PFSK-1 (cell line): ENCODE results near the gene BCKDK.

Source experiments
- FOXP2 ChIP-seq: optimal IDR thresholded peaks from 2 replicates; pipeline ENCODE3; 2011; ENCODE audit warnings: borderline replicate concordance, control low read depth, inconsistent platforms; ENCODE audit not compliant: insufficient read depth; ENCODE audit errors: extremely low read length, extremely low read depth
- POLR2AphosphoS5 ChIP-seq: IDR thresholded peaks from 2 replicates; pipeline ENCODE4 v1.6.1; 2012; ENCODE audit warnings: low read depth, mild to moderate bottlenecking, control low read depth, low read length, moderate library complexity
- REST ChIP-seq, 2 experiments: IDR thresholded peaks; 2 replicates each; pipeline versions ENCODE4 v1.6.1 to v1.8.0; 2011 to 2012; ENCODE audit warnings: low read depth in 2 of 2, low read length in 2 of 2, control low read depth in 1 of 2, inconsistent platforms in 1 of 2, mild to moderate bottlenecking in 1 of 2, moderate library complexity in 1 of 2; ENCODE audit not compliant: insufficient read depth in 1 of 2
- SIN3A ChIP-seq: IDR thresholded peaks from 2 replicates; pipeline ENCODE4 v1.6.1; 2012; ENCODE audit warnings: mild to moderate bottlenecking, low read length, moderate library complexity, borderline replicate concordance; ENCODE audit not compliant: insufficient read depth
- TAF1 ChIP-seq: IDR thresholded peaks from 2 replicates; pipeline ENCODE4 v1.6.1; 2012; ENCODE audit warnings: low read length, control low read depth, borderline replicate concordance; ENCODE audit not compliant: insufficient read depth

The BCKDK gene

GRCh38 chr16:31143011-31143693, 35.0 kb downstream of the BCKDK start:
- TF ChIP-seq FOXP2 (no peak), REST (IDR thresholded peaks at IDR 0.05; ENCODE audit: insufficient read depth in 1 of 2, low read depth in 2 of 2, low read length in 2 of 2) (no peak), TAF1 (no peak), POLR2AphosphoS5 (no peak), SIN3A (no peak)

GRCh38 chr16:31143694-31144148, 35.5 kb downstream of the BCKDK start:
- TF ChIP-seq REST (IDR thresholded peaks at IDR 0.05; ENCODE audit: insufficient read depth in 1 of 2, low read depth in 2 of 2, low read length in 2 of 2) (no peak), FOXP2 (no peak), SIN3A (no peak), TAF1 (no peak), POLR2AphosphoS5 (no peak)

DNA sequence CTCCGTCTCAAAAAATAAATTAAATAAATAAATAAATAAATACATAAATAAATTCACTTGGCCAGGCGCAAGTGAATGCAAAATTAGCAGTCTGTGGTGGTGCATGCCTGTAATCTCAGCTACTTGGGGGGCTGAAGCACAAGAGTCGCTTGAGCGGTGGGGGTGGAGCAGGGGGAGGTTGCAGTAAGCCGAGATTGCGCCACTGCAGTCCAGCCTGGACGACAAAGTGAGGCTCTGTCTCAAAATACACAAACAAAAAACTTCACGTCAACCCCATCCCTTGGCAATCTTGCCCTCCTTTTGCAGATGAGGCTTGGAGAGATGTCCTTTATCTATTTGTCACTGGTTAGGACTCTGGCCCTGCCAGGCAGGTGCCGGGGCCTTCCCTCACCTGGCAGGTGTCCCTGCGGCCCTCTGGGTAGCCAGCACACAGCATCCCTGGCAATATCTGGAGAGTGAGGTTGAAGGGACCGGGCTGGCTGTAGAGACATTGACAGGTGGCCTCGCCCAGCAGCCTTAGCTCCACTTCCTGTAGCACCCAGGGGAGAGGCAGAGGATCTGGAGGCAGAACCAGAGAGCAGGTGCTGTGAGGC, 37.3 kb downstream of the BCKDK start:
- TF ChIP-seq TAF1 = no peak
- no peak for TF ChIP-seq SIN3A
- no peak for TF ChIP-seq REST (IDR thresholded peaks at IDR 0.05; ENCODE audit: insufficient read depth in 1 of 2, low read depth in 2 of 2, low read length in 2 of 2)
- no peak for TF ChIP-seq POLR2AphosphoS5
- no peak for TF ChIP-seq FOXP2

- no peak for TF ChIP-seq TAF1
- no peak for TF ChIP-seq FOXP2
- TF ChIP-seq REST (IDR thresholded peaks at IDR 0.05; ENCODE audit: insufficient read depth in 1 of 2, low read depth in 2 of 2, low read length in 2 of 2) = no peak
- TF ChIP-seq POLR2AphosphoS5 = no peak
Measured at GRCh38 chr16:31147574-31147973, 39.4 kb downstream of the BCKDK start.
